Mammary epithelial cell (primary cell): ENCODE measurements around the gene MZT2A.
"Not testable (repeated sequence)": the region's sequence is repeated elsewhere in the genome, so short reads cannot be mapped to it uniquely, and the experiment has no call there.

Experiments used
- CTCF ChIP-seq, 2 donors: IDR thresholded peaks in 1 of 2; conservative IDR thresholded peaks in 1 of 2; 2 replicates each; pipeline ENCODE4 v1.5.1; 2011 to 2012; ENCODE audit warnings: inconsistent platforms in 2 of 2, low read length in 2 of 2, mild to moderate bottlenecking in 2 of 2, control low read depth in 1 of 2, low read depth in 1 of 2; ENCODE audit not compliant: insufficient read depth in 1 of 2; ENCODE audit errors: extremely low read depth in 1 of 2
- EZH2 ChIP-seq: IDR thresholded peaks from 2 replicates; pipeline ENCODE4 v1.6.1; 2012; ENCODE audit warnings: low read length, inconsistent platforms, borderline replicate concordance

GRCh38 chr2:131498321-131498973 lies 6.2 kb upstream of the MZT2A start:
- not testable (repeated sequence) for TF ChIP-seq CTCF (conservative IDR thresholded peaks at IDR 0.05 in 1 of 2, IDR thresholded peaks at IDR 0.05 in 1 of 2; ENCODE audit: extremely low read depth in 1 of 2, insufficient read depth in 1 of 2, low read depth in 1 of 2, low read length in 2 of 2); EZH2
